ENCODE data around the gene TOMM20L. TPM values are rescaled to one million over a fixed set of nuclear protein-coding genes. Genes with fewer than 3 reads are reported as not detected.

Gene TOMM20L
- total and polyA plus RNA-seq, 9 of the 15 experiments (the other 6 are each of a cell fraction or from before 2014, with no cell fraction given), result not detected

DNA sequence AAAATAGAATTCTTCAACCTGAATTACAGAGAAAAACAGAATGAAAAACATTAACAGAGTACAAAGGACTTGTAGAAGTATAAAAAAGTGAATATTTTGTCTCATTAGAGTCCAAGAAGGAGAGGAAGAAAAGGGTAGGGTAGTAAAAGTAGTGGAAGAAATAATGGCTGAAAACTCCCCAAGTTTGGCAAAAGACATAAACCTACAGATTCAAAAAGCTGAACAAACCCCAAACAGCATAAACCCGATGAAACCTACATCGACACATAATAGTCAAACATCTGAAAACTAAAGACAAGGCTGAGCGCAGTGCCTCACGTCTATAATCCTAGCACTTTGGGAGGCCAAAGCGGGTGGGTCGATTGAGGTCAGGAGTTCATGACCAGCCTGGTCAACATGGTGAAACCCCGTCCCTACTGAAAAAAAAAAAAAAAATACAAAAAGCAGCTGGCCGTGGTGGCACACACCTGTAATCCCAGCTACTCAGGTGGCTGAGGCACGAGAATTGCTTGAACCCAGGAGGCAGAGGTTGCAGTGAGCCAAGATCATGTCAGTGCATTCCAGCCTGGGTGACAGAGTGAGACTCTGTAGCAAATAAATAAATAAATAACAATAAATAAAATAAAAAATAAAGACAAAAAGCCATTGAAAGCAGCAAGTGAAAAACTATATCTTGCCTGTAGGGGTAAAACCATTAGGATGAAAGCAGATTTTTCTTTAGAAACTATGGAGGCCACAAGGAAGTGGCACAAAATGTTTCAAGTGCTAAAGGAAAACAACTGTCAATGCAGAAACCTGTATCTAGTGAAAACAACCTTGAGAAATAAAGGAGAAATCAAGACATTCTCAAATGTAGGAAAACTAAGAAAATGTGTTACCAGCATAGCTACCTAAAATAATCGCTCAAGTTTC lies 20.2 kb downstream of the TOMM20L start:
- no peak for DNase-seq (ENCODE audit: extremely low read depth in 1 of 4, low spot score in 3 of 4)
- no peak overlapping the region for H3K4me3 ChIP-seq
- peaks cover 47% of the 10 kb centered on the region for H3K79me2 ChIP-seq (ENCODE audit: control insufficient read depth, insufficient read depth, low read length)
- no peaks in the 10 kb centered on the region; a peak in 1 of 5 replicates for H3K4me1 ChIP-seq (replicated peaks in 1 of 2; ENCODE audit: control insufficient read depth in 2 of 2, insufficient read depth in 2 of 2, low read length in 2 of 2)
- intact Hi-C loops (cut with micrococcal nuclease) (no loop called here), in situ Hi-C loops (cut with MboI) (no loop called here)
- H3K4me2 ChIP-seq (ENCODE audit: insufficient read depth, low read length), result no peak overlapping the region
- no peak overlapping the region for H3K9ac ChIP-seq (ENCODE audit: insufficient read depth in 1 of 2, low read depth in 2 of 2, low read length in 2 of 2)
- BruUV-seq (replicated peaks), result no TSS peak
- H2AFZ ChIP-seq (ENCODE audit: low read depth, low read length), result no peak overlapping the region
- TF ChIP-seq FOXA1 (IDR thresholded peaks at IDR 0.05; ENCODE audit: borderline replicate concordance) (no peak), ZNF253 (CRISPR knock-in tag; conservative IDR thresholded peaks at IDR 0.05) (no peak), TSC22D4 (tag; IDR thresholded peaks at IDR 0.05) (no peak), KLF10 (CRISPR knock-in tag; IDR thresholded peaks at IDR 0.05) (no peak), EZH2 (IDR thresholded peaks at IDR 0.05; ENCODE audit: borderline replicate concordance, low read depth, low read length) (no peak), MTA1 (IDR thresholded peaks at IDR 0.05; ENCODE audit: borderline replicate concordance) (no peak), TRIM24 (IDR thresholded peaks at IDR 0.05) (no peak), LARP7 (IDR thresholded peaks at IDR 0.05) (no peak), ZBTB1 (CRISPR knock-in tag; IDR thresholded peaks at IDR 0.05; ENCODE audit: borderline replicate concordance, low read depth) (no peak), FUS (optimal IDR thresholded peaks at IDR 0.05; ENCODE audit: low read depth, low read length) (no peak)
- TF ChIP-seq, protein P1, sequence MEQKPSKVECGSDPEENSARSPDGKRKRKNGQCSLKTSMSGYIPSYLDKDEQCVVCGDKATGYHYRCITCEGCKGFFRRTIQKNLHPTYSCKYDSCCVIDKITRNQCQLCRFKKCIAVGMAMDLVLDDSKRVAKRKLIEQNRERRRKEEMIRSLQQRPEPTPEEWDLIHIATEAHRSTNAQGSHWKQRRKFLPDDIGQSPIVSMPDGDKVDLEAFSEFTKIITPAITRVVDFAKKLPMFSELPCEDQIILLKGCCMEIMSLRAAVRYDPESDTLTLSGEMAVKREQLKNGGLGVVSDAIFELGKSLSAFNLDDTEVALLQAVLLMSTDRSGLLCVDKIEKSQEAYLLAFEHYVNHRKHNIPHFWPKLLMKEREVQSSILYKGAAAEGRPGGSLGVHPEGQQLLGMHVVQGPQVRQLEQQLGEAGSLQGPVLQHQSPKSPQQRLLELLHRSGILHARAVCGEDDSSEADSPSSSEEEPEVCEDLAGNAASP (IDR thresholded peaks at IDR 0.05), result no peak
- TF ChIP-seq, protein P2, sequence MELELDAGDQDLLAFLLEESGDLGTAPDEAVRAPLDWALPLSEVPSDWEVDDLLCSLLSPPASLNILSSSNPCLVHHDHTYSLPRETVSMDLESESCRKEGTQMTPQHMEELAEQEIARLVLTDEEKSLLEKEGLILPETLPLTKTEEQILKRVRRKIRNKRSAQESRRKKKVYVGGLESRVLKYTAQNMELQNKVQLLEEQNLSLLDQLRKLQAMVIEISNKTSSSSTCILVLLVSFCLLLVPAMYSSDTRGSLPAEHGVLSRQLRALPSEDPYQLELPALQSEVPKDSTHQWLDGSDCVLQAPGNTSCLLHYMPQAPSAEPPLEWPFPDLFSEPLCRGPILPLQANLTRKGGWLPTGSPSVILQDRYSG (tag; conservative IDR thresholded peaks at IDR 0.05; ENCODE audit: low read depth), result no peak
- TF ChIP-seq, protein P3, sequence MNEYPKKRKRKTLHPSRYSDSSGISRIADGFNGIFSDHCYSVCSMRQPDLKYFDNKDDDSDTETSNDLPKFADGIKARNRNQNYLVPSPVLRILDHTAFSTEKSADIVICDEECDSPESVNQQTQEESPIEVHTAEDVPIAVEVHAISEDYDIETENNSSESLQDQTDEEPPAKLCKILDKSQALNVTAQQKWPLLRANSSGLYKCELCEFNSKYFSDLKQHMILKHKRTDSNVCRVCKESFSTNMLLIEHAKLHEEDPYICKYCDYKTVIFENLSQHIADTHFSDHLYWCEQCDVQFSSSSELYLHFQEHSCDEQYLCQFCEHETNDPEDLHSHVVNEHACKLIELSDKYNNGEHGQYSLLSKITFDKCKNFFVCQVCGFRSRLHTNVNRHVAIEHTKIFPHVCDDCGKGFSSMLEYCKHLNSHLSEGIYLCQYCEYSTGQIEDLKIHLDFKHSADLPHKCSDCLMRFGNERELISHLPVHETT (CRISPR knock-in tag; conservative IDR thresholded peaks at IDR 0.05 in 1 of 2, IDR thresholded peaks at IDR 0.05 in 1 of 2), result no peak
- POLR2A ChIA-PET, result no interaction called here
- no peaks in the 10 kb centered on the region for H3K9me1 ChIP-seq (ENCODE audit: control insufficient read depth, insufficient read depth, low read length)
- no peak overlapping the region for H3K27ac ChIP-seq (ENCODE audit: extremely low read depth, low read depth, low read length)
- no peaks in the 10 kb centered on the region for H4K20me1 ChIP-seq (replicated peaks; ENCODE audit: control insufficient read depth, insufficient read depth, low read length)
- FAIRE-seq, result no peak
- H3K36me3 ChIP-seq (ENCODE audit: control insufficient read depth, insufficient read depth, low read length), result peaks cover 75% of the 10 kb centered on the region
- 98% methylated on average over 6 of the region's 10 CpGs for WGBS (ENCODE audit: insufficient coverage, low coverage, missing lambda C conversion rate)
- no peaks in the 10 kb centered on the region for H3K27me3 ChIP-seq (ENCODE audit: control insufficient read depth in 2 of 2, insufficient read depth in 2 of 2, low read length in 2 of 2)
- CTCF ChIA-PET (ENCODE audit: low intra/inter-chr PET ratio), result no interaction called here
- ATAC-seq, result no peak
- H3K9me3 ChIP-seq (replicated peaks; ENCODE audit: control insufficient read depth, insufficient read depth, low read depth, low read length), result no peaks in the 10 kb centered on the region; the same call in none of the 2 replicates
